Suprapubic skin (tissue), 4 donors: ENCODE data around the gene OSBPL9. TPM values are rescaled to one million over a fixed set of nuclear protein-coding genes. Genes with fewer than 3 reads are reported as not detected.

ENCODE experiments used
- DNase-seq, 2 donors: peaks; one replicate each; pipeline ENCODE4 v3.0.0-alpha.2; 2019; ENCODE audit warnings: low spot score in 2 of 2
- H3K27ac ChIP-seq: fragments of 200-600 bp; sonication (generic); one replicate; pipeline ENCODE4 v1.5.1; 2019
- H3K27me3 ChIP-seq: fragments of 200-600 bp; sonication (generic); one replicate; pipeline ENCODE4 v1.5.1; 2019
- H3K36me3 ChIP-seq: fragments of 200-600 bp; sonication (generic); one replicate; pipeline ENCODE4 v1.5.1; 2019
- H3K4me1 ChIP-seq: fragments of 200-600 bp; sonication (generic); one replicate; pipeline ENCODE4 v1.5.1; 2019
- H3K4me3 ChIP-seq: fragments of 200-600 bp; sonication (generic); one replicate; pipeline ENCODE4 v1.5.1; 2019; ENCODE audit warnings: mild to moderate bottlenecking
- H3K9me3 ChIP-seq: fragments of 200-600 bp; sonication (generic); one replicate; pipeline ENCODE4 v1.5.1; 2019
- EP300 ChIP-seq: sonication (generic); formaldehyde crosslinking; IDR thresholded peaks from one replicate; pipeline ENCODE4 v1.6.1; 2017; ENCODE audit warnings: antibody characterized with exemption
- POLR2A ChIP-seq, 2 donors: fragments of 450-650 bp; IDR thresholded peaks; one replicate each; pipeline ENCODE4 v1.6.1; 2017; ENCODE audit warnings: antibody characterized with exemption in 2 of 2, mild to moderate bottlenecking in 2 of 2, moderate library complexity in 2 of 2
- POLR2AphosphoS5 ChIP-seq, 3 donors: sonication (generic); formaldehyde crosslinking; IDR thresholded peaks; one replicate each; pipeline ENCODE4 v1.6.1; 2017; ENCODE audit warnings: antibody characterized with exemption in 3 of 3
- whole genome bisulfite sequencing: methylation state at CpG from one replicate; pipeline ENCODE4 v1.1.5; 2018; 5-methylcytosine and 5-hydroxymethylcytosine counted together
- total RNA-seq, 4 donors: library from RNA; depleted of rRNA; stranded (reverse); fragments of >200 nt; gene quantifications; one replicate each; pipeline ENCODE4 v1.1.0, GENCODE V29; 2016
- TF ChIP-seq, protein P1 (sequence below), 2 donors: fragments of 200-600 bp in 1 of 2; fragments of 450-650 bp in 1 of 2; sonication (generic) in 1 of 2; IDR thresholded peaks; one replicate each; pipeline ENCODE4 v1.5.1; 2016 to 2019; ENCODE audit warnings: antibody characterized with exemption in 2 of 2, mild to moderate bottlenecking in 1 of 2, moderate library complexity in 1 of 2

Gene OSBPL9
- total RNA-seq, 4 donors from 2014 or later = 49.7 to 166 (median 90.4) TPM

GRCh38 chr1:51592711-51593110 is 24.2 kb upstream of the OSBPL9 start:
- Histone ChIP-seq H3K27ac (no peak overlapping the region), H3K4me3 (no peak overlapping the region), H3K9me3 (no peaks in the 10 kb centered on the region), H3K27me3 (no peaks in the 10 kb centered on the region), H3K36me3 (no peaks in the 10 kb centered on the region), H3K4me1 (no peaks in the 10 kb centered on the region)
- DNase-seq = no peak
- TF ChIP-seq POLR2AphosphoS5 (IDR thresholded peaks at IDR 0.05) (no peak), POLR2A (IDR thresholded peaks at IDR 0.05) (no peak), EP300 (no peak)
- TF ChIP-seq, protein P1, sequence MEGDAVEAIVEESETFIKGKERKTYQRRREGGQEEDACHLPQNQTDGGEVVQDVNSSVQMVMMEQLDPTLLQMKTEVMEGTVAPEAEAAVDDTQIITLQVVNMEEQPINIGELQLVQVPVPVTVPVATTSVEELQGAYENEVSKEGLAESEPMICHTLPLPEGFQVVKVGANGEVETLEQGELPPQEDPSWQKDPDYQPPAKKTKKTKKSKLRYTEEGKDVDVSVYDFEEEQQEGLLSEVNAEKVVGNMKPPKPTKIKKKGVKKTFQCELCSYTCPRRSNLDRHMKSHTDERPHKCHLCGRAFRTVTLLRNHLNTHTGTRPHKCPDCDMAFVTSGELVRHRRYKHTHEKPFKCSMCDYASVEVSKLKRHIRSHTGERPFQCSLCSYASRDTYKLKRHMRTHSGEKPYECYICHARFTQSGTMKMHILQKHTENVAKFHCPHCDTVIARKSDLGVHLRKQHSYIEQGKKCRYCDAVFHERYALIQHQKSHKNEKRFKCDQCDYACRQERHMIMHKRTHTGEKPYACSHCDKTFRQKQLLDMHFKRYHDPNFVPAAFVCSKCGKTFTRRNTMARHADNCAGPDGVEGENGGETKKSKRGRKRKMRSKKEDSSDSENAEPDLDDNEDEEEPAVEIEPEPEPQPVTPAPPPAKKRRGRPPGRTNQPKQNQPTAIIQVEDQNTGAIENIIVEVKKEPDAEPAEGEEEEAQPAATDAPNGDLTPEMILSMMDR (IDR thresholded peaks at IDR 0.05) = no peak

DNA sequence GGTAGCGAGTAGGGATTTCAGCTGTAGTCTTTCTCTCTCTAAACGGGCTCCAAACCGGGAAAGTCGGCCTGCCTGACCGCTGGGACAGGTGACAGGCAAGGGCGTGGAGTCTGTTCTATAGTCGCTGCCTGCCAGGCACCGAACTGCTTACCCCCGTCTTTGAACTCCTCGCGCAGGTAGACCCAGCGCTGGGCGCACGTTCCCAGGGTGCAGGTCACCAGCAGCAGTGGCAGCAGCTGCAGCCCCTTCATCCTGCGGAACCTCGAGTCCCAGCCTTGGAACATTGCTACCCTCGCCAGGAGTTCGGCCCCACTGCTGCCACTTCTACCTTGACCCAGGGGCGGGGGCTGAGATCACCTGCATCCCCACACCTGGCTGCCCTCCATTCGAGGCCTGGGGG is 22.2 kb upstream of the OSBPL9 start:
- DNase-seq = no peak
- no peak overlapping the region for H3K4me3 ChIP-seq
- no peaks in the 10 kb centered on the region for H3K27me3 ChIP-seq
- no peaks in the 10 kb centered on the region for H3K9me3 ChIP-seq
- no peaks in the 10 kb centered on the region for H3K4me1 ChIP-seq
- no peak overlapping the region for H3K27ac ChIP-seq
- H3K36me3 ChIP-seq = no peaks in the 10 kb centered on the region
- 88% methylated on average over 17 of the region's 20 CpGs for WGBS
- TF ChIP-seq, protein P1 (IDR thresholded peaks at IDR 0.05) = no peak
- TF ChIP-seq POLR2A (IDR thresholded peaks at IDR 0.05) (no peak), EP300 (no peak), POLR2AphosphoS5 (IDR thresholded peaks at IDR 0.05) (no peak)

DNA sequence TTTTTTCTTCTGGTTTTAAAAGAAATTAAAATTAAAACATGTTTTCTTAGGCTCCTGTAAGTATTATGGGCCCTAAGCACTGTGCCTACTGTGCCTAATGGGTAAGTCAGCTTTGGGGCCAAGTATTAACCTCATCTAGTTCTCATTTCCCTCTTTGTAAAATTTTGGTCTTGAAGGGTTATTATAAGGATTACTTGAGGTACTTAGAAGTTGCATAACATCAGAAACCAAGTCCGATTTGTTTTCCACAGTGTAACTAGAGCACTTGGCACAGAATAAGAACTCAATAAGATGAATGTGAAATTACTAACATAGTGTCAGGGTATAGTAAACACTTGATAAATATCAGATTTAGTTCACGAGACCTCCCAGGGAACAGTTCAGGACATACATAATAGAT is 16.4 kb upstream of the OSBPL9 start:
- Histone ChIP-seq H3K9me3 (no peaks in the 10 kb centered on the region), H3K4me3 (no peak overlapping the region), H3K27me3 (no peaks in the 10 kb centered on the region), H3K36me3 (no peaks in the 10 kb centered on the region), H3K27ac (no peak overlapping the region), H3K4me1 (no peaks in the 10 kb centered on the region)
- TF ChIP-seq, protein P1 (IDR thresholded peaks at IDR 0.05) = no peak
- TF ChIP-seq POLR2AphosphoS5 (IDR thresholded peaks at IDR 0.05) = no peak
- no peak for TF ChIP-seq EP300
- no peak for TF ChIP-seq POLR2A (IDR thresholded peaks at IDR 0.05)
- WGBS = 62% methylated on average over 2 of the region's 2 CpGs
- DNase-seq = no peak

GRCh38 chr1:51600965-51601364 is 15.9 kb upstream of the OSBPL9 start:
- H3K4me1 ChIP-seq = no peaks in the 10 kb centered on the region
- no peak overlapping the region for H3K4me3 ChIP-seq
- H3K36me3 ChIP-seq = no peaks in the 10 kb centered on the region
- no peaks in the 10 kb centered on the region for H3K9me3 ChIP-seq
- TF ChIP-seq POLR2A (IDR thresholded peaks at IDR 0.05) (no peak), POLR2AphosphoS5 (IDR thresholded peaks at IDR 0.05) (no peak), EP300 (no peak)
- TF ChIP-seq, protein P1 (IDR thresholded peaks at IDR 0.05) = no peak
- no peak overlapping the region for H3K27ac ChIP-seq
- DNase-seq = no peak
- 71% methylated on average over 1 of the region's 1 CpG for WGBS
- no peaks in the 10 kb centered on the region for H3K27me3 ChIP-seq

- H3K4me3 ChIP-seq = no peak overlapping the region
- H3K36me3 ChIP-seq = no peaks in the 10 kb centered on the region
- 82% methylated on average over 5 of the region's 5 CpGs for WGBS
- no peaks in the 10 kb centered on the region for H3K27me3 ChIP-seq
- H3K9me3 ChIP-seq = no peaks in the 10 kb centered on the region
- H3K4me1 ChIP-seq = no peaks in the 10 kb centered on the region
- TF ChIP-seq POLR2AphosphoS5 (IDR thresholded peaks at IDR 0.05) = no peak
- TF ChIP-seq EP300 = no peak
- no peak for TF ChIP-seq POLR2A (IDR thresholded peaks at IDR 0.05)
- TF ChIP-seq, protein P1 (IDR thresholded peaks at IDR 0.05) = no peak
- H3K27ac ChIP-seq = no peak overlapping the region
- DNase-seq = no peak
These were observed 10.8 kb upstream of the OSBPL9 start for GRCh38 chr1:51605961-51606723.
